NK-92 treated with Interleukin-12 subunit alpha and Interleukin-12 subunit beta, amount 100 ng/mL, for 24 hours (cell line): ENCODE results near the gene HOXA6.

ENCODE experiments used
- DNase-seq: peaks from one replicate; lab custom pipeline; 2025; lab: John Stamatoyannopoulos, UW

HOXA6 gene

DNA sequence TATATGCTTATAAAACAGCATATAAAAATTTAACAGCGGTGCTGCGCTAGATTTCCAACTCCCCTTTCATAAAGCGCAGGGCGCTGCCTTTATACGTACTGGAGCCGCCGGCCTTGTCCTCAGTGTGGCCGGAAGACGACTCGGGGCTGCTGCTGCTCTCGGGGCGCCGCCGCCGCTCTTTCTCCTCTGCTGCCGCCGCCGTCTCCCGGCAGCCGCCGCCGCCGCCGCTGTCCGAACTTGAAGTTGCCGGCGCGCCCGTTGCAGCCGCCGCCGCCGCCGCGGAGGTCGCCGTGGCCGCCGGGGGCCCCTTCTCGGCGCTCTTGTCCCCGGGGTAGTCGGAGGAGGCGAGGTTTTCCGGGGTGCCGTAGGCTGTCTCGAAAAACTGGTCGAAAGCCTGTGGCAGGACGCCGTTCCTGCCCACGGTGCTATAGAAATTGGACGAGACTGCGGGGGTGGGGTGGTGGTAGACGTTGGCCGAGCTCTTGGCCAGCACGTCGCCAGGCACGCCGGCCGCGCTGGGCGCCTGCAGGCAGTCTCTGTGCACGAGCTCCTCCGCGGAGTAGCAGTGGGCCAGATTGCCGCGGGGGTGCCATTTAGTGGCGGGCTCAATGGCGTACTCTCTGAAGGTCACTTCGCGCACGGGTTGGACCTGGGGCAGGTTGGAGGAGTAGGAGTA, 36.9 kb upstream of the HOXA6 start:
- peak; percentile 31 for DNase-seq

DNA sequence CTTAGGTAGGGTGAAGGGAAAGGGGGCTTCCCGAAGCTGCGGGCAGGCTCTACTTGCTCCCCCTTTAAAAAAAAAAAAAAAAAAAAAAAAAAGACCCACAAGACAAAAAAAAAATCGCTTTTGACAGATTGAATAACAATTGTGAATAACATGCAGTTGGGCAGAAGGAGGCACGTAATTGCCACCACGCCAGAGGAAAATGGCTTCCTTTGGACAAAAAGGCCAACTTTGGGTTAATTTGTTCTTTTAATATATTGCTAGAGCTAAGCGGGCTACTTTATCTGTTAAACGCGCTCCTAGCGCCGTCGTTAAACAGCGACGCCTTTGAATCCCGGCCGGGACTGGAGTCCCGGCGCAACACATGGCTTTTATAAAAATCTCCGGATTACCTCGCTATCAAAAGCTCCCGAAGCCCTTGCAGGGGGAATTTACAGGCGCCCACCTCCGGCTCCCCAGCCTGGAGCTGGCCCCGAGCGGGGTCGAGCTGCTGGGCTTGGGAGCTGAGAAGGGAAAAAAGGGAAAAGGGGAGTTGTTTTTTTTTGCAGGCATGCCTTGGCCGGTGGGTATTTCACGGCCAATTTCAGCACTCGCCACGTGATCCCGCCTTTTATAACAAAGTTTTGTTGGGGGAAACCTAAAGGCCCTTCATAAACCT, 36.2 kb upstream of the HOXA6 start:
- no peak for DNase-seq

DNA sequence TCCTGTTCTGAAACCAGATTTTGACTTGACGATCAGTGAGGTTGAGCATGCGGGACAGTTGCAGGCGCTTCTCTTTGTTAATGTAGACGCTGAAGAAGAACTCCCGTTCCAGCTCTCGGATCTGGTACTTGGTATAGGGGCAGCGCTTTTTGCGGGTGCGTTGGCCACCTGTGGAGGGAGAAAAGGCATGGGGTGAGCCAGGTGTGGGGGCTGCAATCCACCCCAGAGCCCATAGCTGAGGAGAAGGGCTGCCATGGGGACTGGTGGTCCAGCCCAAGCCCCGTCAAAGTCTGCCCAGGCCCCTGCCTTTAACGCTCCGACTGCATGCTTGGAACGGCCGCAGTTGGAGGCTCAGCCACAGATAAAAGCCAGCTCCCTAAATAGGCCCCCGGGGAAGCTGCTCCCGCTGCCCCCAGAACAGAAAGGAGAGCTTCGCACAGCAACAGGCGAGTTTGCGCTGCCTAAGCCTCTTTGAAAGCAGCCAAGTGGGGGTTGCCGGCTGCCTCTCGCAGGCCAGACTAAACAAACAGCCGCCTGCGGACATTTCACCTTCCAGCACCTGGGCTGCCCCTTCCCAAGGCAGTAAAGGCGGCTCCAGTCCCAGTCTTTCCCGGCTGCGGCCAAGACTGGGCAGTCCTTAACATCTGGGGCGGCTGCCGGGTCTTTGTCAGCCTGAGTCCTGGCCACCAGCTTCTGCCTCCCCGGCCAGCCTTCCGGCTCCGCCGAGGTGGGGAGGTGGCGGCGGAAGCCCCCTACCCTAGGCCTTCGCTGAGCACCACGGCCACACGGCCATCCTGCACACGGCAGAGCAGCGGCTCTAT, 35.5 kb upstream of the HOXA6 start:
- no peak for DNase-seq

DNA sequence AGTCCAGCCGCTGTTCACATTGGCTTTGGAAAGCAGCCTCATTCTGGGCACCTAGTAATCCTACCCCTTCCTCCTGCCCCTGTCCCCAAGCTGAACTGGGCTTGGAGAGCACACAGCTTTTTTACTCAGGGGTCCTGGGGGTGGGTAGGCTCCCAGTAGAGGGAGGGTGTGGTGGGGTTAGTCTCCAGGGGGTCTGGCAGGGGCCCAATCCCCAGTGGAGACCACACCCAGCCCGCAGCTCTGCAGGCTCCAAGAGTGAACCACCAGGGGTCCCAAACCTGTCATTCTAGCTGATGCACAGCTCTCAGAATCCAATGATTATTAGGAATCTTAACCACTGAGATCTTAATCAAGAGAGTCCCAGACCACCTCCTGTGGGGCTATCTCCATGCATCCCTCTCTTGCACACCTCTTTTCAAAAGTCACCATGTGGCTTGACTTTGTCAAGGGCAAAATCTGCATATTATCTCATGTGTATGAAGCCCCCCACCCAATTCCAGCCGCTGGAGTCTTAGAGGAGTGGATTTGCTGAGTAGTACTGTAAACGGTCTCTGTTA, 34.8 kb upstream of the HOXA6 start:
- no peak for DNase-seq

DNA sequence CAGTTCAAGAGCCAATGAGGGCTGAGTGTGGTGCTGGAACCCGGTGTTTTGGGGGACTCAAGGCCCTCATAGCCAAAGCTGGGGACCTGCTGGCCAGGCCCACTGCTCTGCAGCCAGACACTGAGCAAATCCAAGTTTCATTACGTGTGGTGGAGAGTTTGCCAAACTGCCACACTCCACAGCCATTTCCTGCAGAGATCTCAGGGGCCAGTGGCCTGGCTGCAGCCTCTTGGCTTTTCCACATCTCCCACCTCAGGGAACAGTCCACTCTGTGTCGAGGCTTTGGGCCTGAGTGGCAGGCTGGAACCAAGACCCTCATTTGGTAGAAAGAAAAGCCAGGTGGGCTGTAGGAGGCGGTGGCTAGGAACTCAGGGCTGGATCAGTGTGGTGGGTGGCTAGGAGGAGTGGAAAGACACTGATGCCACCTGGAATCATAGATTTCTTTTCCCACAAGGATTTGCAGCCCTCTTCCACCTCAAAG, 34.3 kb upstream of the HOXA6 start:
- no peak for DNase-seq

DNA sequence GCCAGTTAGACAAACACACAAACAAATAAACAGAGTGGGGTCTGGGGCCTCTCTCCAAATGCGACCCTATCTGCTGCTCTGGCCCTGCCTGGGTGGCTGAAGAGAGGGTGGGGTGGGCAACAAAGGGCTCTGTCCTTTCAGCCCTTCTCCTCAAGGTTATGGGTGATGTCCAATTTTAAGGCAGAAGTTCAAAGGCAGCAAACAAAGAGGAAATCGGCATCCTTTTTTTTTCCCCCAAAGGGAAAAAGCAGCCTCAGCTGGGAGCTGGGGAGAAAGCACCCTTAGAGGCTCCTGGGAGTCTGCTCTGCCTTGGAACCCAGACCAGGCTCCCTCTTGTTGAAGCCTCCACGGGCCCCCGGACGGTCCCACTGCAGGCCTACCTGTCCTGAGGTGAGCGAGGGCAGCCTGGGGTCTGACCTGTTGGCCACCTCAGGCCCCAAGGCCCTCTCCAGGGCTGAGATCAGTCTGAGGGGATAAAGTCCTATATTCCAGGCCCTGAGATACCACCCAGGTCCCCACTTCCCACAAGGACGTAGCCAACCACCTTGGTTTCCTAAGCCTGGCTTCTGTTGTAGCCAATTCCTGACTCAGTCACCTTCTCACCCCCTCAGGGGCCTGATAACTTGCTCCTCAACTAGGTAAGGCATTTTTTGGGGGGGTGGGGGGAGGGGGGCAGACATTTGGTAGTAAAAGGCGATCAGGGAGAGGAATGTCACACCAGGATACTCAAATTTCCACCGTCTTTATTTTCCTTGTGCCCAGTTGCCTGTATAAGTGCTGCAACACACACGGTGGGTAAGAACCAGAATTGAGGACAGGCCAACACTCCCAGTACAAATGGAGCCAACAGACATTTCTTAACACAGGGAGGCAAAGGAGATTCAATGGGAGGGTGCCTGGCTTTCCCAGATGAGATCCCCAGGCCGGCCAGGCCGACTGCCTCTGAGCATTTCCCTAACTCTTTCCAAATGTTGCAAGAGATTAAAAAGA, 33.2 kb upstream of the HOXA6 start:
- no peak for DNase-seq

DNA sequence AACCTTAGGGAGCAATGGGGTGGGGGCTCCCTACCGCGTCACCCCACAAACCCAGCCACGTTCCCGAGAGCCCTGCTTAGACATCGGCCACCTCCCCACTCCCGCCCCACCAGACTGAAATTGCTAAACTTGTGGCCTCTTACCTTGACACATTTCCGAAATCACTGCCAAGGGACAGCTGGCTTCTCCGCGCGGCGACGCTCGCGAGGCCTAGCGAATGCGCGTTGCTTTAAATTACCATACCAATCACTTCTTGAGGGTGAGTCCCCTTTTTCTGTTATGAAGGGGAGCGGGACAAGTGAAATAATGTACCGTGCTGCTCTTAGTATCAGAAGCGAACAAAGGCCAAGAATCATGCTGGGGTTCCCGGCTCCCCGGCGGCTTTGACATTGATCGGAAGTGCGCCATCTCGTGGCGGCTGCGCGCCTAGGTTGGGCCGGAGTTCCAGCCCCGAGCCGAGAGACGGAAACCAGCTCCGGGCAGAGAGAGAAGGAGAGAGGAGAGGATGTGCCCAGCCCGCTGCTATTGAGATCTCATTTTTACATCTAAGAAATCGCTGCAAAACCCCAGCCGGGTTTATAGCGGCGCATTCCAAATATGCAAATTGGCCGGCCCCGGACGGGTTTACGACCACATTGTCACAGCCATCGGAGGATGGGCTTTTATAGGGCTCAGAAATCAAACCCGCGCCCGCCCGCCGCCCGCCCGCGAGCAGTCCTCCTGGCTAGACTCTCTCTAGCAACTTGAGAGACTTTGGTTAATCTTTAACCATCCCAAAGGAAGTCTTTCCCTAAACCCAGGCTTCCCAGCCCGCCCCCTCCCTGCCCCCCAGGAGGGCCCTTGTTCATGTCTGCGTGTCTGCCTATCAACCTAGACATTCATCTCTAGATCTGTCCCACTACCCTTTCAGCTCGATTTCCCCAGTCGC, 32.2 kb upstream of the HOXA6 start:
- DNase-seq, result peak; percentile 33

DNA sequence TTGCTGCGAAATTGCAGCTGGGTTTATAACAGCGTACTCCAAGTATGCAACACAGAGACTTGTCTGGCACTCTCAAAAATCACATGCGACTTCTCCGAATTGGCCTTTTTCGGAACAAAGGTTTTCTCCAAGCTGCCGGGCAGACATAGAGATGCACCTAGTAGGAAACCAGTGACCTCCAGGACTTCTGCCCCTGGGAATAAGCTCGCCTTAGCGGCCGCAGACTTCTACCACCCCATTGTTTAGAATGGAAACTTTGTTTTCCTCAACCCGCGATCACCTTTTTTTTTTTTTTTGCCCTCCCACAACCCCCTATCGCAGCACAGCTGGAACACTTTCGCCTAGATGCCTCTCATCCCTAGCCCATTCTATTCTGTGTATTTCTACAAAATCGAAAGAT, 31.5 kb upstream of the HOXA6 start:
- no peak for DNase-seq

DNA sequence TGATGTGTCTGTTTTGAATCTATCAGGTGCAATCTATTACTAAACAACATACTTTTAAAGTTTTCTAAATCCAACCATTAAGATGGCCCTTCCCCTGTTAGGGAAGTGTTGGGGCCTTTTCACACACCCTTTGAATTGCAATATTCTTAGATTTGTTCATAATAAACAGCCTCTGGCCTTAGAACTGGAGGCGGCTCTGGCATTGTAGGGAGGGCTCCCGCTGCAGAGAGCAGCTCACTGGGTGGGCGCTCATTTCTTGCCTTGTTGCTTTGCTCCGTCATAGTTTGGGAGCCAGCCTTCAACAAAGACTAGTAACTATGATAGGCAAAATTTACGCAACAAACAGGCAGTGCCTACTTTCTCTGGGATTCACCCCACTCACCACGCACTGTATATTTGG, 30.8 kb upstream of the HOXA6 start:
- DNase-seq, result no peak

DNA sequence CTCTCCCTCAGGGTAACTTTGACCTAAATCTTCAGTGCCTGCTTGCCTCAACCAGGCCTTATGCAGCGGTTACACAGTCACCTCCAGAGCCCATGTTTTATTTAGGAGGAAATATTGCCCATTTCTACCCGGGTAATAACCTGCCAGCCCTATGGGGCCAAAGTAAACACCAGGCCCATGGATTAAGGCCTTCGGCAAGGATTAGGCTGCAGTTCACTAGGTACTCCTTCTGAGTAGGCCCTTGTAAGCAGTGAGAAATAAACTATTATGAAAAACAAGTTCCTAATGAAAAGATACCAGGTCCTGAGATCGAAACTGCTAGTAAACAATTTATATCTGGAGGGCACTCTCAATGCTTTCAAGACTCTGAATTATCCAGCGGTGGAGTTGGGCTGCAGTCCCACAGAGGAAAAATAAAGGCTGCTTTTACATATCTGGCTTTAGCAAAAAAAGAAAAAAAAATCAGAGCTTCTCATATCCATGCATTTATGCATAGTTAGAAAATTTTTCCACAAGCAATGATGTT, 30.3 kb upstream of the HOXA6 start:
- DNase-seq, result no peak

DNA sequence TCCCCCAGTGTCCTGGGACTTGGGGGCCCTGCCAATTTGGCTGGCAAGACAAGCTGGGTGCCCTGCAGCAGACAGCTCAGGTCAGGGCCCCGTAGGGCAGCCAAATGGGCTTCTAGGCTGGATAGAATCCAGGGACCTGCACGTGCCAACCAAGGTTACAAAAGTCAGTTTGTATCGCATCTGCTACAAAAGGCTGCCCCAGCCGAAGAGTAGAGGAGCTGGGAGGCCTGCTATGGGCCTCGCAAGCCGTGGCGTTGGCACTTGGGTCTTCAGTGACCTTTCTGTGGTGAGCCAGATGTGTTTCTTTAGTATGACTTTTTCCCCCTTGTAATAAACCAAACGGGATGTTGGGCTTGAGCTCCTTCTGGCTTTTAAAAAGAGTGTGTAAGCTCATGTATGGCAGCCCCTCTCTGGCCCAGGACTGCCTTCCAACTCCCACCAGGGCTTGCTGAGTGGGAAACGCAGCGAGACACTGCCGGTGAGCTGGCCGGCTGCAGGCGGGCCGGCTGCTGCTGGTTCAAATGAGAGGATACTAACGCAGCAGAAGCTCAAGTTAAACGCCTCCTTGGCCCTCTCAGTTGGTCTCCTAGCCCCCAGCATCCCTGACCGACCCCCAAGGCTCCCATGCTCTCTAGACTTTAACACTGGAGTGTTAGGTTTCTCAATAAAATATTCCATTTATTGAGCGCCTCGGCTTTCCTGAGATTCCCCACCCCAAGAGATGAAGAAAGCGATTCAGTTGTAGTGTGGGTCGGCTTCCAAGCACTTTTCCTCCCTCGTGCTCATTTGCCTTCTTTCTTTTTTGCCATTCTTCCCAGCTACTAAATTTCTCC, 29.6 kb upstream of the HOXA6 start:
- no peak for DNase-seq

DNA sequence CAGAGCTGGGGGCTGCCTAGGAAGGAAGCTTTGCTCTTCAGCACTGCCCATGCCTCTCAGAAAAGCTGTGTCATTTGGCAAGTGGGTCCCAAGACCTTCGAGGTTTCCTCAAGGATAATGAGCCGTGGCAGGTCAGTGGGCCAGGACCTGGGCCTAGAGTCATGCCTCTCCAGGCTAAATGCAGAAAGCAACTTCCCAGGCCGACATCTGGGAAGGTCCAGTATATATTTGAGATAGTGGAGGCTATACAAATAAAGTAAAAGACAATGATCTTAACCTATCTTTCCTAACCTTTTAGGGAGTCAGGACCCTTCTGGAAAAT, 28.9 kb upstream of the HOXA6 start:
- DNase-seq, result no peak

DNA sequence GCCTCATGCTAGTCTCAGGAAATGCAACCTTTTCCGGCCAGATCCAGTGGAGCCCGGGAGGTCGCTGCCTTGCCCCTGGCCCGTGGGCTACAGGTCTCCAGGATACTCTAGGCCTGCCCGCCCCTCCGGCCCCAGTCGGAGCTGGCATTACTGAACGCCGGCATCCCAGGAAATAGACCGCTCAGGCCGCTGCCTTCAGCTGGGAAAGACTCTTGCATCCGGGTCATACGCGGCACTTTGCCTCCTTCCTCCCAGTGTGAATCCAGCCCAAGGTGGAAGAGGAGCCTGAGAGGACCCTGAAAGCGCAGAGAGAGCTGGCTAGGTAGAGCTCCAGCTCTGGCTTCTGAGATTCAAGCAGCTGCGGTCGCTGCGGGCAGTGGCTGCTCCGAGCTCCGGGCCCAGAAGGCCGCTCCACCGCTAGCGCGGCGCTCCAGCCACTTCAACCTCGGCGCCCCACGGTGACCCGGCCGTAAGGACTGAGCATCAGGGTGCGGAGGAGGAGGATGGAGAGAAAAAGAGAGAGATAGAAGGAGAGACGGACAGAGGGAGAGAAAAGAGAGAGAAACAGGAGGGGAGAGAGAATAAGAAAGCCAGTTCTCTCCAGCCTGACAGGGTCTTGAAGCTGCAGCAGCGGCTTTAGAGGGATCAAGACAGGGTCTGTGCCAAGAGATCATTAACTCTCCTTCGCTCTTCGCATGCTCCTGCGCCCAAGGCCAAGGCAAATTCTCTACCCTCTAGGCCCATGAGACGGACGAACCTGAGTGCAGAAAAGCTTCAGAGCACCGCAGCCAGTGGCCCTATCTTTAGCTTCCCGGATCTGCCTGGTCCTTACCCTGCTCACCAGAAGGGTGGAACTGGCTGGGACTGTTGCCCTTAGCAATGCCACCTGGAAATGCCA, 28.3 kb upstream of the HOXA6 start:
- no peak for DNase-seq

DNA sequence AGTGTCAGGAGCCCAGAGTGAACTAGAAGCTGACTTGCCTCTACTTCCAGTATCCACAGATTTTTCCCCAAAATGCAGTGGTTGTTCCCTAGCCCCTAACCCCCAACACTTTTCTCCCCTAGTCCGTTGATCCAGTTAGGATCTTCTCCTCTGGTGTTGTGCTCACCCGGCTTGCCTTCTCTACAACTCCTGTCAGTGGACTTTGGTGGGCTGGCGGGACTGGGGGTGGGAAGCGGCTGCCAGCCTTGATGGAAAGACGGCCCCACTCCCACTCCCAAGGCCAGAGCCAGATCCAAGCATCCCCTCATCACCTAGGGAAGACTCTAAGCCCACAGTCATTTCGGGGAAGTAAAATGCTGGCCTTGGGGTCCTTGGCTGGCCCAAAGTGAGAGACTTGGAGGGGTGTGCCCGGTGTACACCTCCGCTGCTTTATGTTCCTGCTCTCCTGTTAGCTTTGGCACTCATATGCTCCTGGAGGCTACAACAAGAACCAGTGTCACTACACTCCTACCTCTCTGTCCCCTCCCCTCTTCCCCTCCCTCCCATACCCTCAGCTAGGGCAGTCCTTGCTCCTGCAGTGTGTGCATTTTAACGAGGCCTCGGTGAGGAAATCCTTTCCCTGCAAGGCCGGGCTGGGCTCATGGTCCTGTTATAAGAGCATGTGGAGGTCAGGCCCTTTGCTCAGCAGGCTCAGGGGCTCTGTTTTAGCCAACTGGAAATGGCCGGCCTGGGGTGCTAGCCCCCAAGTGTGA, 27.5 kb upstream of the HOXA6 start:
- DNase-seq, result no peak

DNA sequence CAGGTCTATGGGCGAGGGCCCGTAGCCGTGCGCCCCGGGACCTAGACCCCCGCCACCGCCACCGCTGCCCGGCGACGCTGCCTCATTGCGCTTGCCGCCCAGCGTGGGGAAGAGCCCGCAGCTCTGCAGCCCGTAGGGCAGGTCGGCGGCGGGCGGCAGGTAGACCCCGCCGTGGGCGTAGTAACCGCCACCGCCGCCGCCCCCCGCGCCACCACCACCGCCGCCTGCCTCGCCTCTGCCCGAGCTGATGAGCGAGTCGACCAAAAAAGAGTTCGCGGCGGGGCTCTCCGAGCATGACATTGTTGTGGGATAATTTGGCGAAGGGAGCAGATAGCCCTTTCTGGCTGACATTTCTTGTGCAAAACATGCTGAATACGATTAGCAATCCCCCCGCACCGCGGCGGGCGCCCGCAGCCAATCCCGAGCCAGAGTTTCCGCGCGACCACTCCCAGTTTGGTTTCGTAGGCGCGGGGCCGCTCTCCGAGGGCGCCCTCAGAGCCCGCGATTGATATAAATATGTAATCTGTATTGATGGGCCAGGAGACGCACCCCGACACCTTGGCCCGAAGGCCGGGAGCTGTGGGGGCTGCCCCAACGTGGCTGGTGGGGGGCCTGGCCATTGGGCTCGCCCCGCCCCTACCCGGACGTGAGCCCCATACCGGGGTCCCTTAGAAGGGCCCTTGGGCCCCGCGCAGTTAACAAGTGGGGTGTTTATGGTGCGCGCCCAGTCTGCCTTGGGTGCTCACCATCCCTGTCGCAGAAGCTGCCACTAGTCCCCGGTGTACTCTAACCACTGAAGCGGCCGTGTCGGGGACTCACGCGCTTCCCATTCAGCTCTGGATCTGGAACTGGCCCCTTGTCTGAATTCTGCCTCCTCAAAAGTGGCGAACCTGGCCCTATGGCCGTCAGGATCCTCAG, 26.6 kb upstream of the HOXA6 start, which contains the start of gene HOXA10:
TSS of gene HOXA10 (minus strand) at position 365 of the 918 bp plus-strand sequence. CDS start at position 351, 14 bp downstream.
- DNase-seq, result no peak

DNA sequence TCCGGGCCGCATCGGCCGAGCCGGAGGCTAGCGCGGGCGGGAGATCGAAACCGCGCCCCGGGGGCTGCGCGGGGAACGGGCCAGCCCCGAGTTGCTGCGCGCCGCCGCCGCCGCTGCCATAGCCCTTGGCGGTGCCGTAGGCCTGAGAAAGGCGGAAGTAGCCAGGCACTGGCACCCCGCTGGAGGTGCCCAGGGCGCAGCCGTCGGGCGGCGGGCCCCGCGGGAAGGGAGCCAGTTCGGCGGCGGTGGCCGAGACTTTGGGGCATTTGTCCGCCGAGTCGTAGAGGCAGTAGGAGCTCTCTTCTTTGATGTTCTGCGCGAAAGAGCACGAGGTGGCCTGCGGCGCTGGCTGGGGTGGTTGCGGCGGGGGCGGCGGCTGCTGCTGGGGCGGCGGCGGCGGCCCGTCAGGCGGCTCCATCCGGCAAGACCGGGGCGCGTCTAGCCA, 26.0 kb upstream of the HOXA6 start:
- peak; percentile 51 for DNase-seq
